SK-N-SH treated with all-trans-retinoic acid at 6 μM for 48 hours (cell line): ENCODE measurements around the gene SMARCC2.
A peak's percentile ranks its signal among the peaks of the same experiment; 100 is the strongest.

ENCODE experiments used
- ATAC-seq: fragments of 200-7000 bp; cut with Tn5 transposase; 3 replicates; pipeline ENCODE4 v1.9.1; 2020; ENCODE audit warnings: mild to moderate bottlenecking, moderate library complexity
- ARNTL ChIP-seq: fragments of 450-650 bp; formaldehyde crosslinking; IDR thresholded peaks from 2 replicates; pipeline ENCODE4 v1.5.0; 2020; ENCODE audit warnings: low read depth, mild to moderate bottlenecking, moderate library complexity, borderline replicate concordance
- BACH2 ChIP-seq: fragments of 250-450 bp; sonication (Bioruptor Pico); IDR thresholded peaks from 2 replicates; pipeline ENCODE4 v1.9.0; 2021; ENCODE audit warnings: mild to moderate bottlenecking, borderline replicate concordance
- ESRRG ChIP-seq: fragments of 250-450 bp; sonication (Bioruptor Pico); IDR thresholded peaks from 2 replicates; pipeline ENCODE4 v1.6.1; 2021; ENCODE audit warnings: mild to moderate bottlenecking
- GLIS3 ChIP-seq: fragments of 250-450 bp; sonication (Bioruptor Pico); IDR thresholded peaks from 2 replicates; pipeline ENCODE4 v1.5.0; 2020; ENCODE audit warnings: mild to moderate bottlenecking, moderate library complexity
- ISL1 ChIP-seq: fragments of 250-450 bp; sonication (Bioruptor Pico); IDR thresholded peaks from 2 replicates; pipeline ENCODE4 v2.1.2; 2022; ENCODE audit warnings: mild to moderate bottlenecking, moderate library complexity
- OSR1 ChIP-seq: fragments of 250-450 bp; sonication (Bioruptor Pico); IDR thresholded peaks from 2 replicates; pipeline ENCODE4 v1.8.0; 2022; ENCODE audit warnings: moderate library complexity, mild to moderate bottlenecking, inconsistent platforms
- PPARA ChIP-seq: fragments of 250-450 bp; sonication (Bioruptor Pico); IDR thresholded peaks from 2 replicates; pipeline ENCODE4 v1.5.0; 2020; ENCODE audit warnings: mild to moderate bottlenecking, borderline replicate concordance
- RARB ChIP-seq: fragments of 250-450 bp; sonication (Bioruptor Pico); IDR thresholded peaks from 2 replicates; pipeline ENCODE4 v1.8.0; 2021; ENCODE audit warnings: mild to moderate bottlenecking, moderate library complexity
- SNAI2 ChIP-seq: fragments of 250-450 bp; sonication (Bioruptor Pico); IDR thresholded peaks from 2 replicates; pipeline ENCODE4 v1.5.0; 2020; ENCODE audit warnings: mild to moderate bottlenecking, moderate library complexity
- TCF4 ChIP-seq: fragments of 250-450 bp; sonication (Bioruptor Pico); IDR thresholded peaks from 2 replicates; pipeline ENCODE4 v1.8.0; 2021; ENCODE audit warnings: mild to moderate bottlenecking, moderate library complexity, borderline replicate concordance
- TOX ChIP-seq: fragments of 250-450 bp; sonication (Bioruptor Pico); IDR thresholded peaks from 2 replicates; pipeline ENCODE4 v1.8.0; 2021; ENCODE audit warnings: mild to moderate bottlenecking, moderate library complexity, borderline replicate concordance
- ZC3H10 ChIP-seq: fragments of 250-450 bp; sonication (Bioruptor Pico); IDR thresholded peaks from 2 replicates; pipeline ENCODE4 v1.5.1; 2021; ENCODE audit warnings: mild to moderate bottlenecking, moderate library complexity
- ZFP3 ChIP-seq: fragments of 250-450 bp; sonication (Bioruptor Pico); IDR thresholded peaks from 2 replicates; pipeline ENCODE4 v1.5.0; 2020; ENCODE audit warnings: mild to moderate bottlenecking, moderate library complexity
- ZFP30 ChIP-seq: fragments of 450-650 bp; formaldehyde crosslinking; IDR thresholded peaks from 2 replicates; pipeline ENCODE4 v1.5.0; 2022; ENCODE audit warnings: mild to moderate bottlenecking, moderate library complexity
- ZNF565 ChIP-seq: fragments of 450-650 bp; formaldehyde crosslinking; conservative IDR thresholded peaks from 2 replicates; pipeline ENCODE4 v1.5.0; 2020; ENCODE audit warnings: low read depth, mild to moderate bottlenecking, moderate library complexity
- ZNF70 ChIP-seq: fragments of 450-650 bp; formaldehyde crosslinking; IDR thresholded peaks from 2 replicates; pipeline ENCODE4 v1.5.0; 2020; ENCODE audit warnings: mild to moderate bottlenecking, moderate library complexity
- ZNF8 ChIP-seq: fragments of 450-650 bp; formaldehyde crosslinking; IDR thresholded peaks from 2 replicates; pipeline ENCODE4 v1.5.0; 2020; ENCODE audit warnings: mild to moderate bottlenecking, moderate library complexity
- TF ChIP-seq, protein P1 (sequence below): fragments of 250-450 bp; sonication (Bioruptor Pico); IDR thresholded peaks from 2 replicates; pipeline ENCODE4 v1.5.1; 2020; ENCODE audit warnings: low read depth, mild to moderate bottlenecking, moderate library complexity
- TF ChIP-seq, protein P2 (sequence below): fragments of 250-450 bp; sonication (Bioruptor Pico); IDR thresholded peaks from 2 replicates; pipeline ENCODE4 v1.5.0; 2020; ENCODE audit warnings: mild to moderate bottlenecking, moderate library complexity
- TF ChIP-seq, protein P3 (sequence below): fragments of 250-450 bp; sonication (Bioruptor Pico); IDR thresholded peaks from 2 replicates; pipeline ENCODE4 v1.5.1; 2021; ENCODE audit warnings: mild to moderate bottlenecking, moderate library complexity

SMARCC2 gene

DNA sequence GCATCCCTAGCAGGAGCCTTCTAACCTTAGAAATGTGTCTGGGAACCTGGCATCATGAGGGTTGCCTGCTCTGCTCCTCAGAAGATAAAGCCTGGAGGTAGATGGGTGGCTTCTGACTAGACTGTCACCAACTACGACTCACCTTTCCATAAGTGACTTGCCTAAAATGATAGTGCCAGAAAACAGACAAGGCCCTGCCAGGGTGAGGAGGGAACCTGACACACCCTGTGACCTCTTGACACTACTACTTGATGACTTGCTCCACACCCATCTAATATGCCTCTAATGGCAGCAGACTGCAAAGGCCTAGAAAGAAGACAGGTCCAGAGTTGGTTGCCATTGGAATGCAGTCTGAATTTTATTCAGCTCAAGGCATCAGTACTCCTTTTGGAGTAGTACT is 23.1 kb upstream of the SMARCC2 start (continued):
- TF ChIP-seq, protein P1, sequence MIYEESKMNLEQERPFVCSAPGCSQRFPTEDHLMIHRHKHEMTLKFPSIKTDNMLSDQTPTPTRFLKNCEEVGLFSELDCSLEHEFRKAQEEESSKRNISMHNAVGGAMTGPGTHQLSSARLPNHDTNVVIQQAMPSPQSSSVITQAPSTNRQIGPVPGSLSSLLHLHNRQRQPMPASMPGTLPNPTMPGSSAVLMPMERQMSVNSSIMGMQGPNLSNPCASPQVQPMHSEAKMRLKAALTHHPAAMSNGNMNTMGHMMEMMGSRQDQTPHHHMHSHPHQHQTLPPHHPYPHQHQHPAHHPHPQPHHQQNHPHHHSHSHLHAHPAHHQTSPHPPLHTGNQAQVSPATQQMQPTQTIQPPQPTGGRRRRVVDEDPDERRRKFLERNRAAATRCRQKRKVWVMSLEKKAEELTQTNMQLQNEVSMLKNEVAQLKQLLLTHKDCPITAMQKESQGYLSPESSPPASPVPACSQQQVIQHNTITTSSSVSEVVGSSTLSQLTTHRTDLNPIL (CRISPR knock-in tag): no peak

DNA sequence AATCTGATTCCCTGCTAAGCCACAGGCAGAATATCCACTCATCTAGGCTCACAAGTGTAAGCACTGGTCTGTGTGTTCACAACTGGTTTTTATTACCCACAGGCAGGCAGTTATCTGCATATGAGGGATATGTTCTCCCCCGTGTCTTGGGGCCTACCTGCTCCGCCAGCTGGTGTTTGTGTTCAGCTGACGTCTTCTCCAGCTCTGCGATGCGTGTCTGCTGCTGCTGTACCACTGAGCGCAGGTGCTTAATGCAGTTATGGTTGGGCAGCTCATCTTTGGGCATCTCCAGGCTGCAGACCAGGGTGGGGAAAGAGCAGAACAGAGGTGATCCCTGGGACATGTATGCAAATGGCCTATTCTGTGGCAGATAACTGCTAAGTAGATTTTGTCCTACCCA is 18.7 kb upstream of the SMARCC2 start:
- no peak for TF ChIP-seq BACH2 (CRISPR knock-in tag)
- TF ChIP-seq TOX (CRISPR knock-in tag): no peak
- TF ChIP-seq ZNF8 (CRISPR knock-in tag): no peak
- TF ChIP-seq, protein P2, sequence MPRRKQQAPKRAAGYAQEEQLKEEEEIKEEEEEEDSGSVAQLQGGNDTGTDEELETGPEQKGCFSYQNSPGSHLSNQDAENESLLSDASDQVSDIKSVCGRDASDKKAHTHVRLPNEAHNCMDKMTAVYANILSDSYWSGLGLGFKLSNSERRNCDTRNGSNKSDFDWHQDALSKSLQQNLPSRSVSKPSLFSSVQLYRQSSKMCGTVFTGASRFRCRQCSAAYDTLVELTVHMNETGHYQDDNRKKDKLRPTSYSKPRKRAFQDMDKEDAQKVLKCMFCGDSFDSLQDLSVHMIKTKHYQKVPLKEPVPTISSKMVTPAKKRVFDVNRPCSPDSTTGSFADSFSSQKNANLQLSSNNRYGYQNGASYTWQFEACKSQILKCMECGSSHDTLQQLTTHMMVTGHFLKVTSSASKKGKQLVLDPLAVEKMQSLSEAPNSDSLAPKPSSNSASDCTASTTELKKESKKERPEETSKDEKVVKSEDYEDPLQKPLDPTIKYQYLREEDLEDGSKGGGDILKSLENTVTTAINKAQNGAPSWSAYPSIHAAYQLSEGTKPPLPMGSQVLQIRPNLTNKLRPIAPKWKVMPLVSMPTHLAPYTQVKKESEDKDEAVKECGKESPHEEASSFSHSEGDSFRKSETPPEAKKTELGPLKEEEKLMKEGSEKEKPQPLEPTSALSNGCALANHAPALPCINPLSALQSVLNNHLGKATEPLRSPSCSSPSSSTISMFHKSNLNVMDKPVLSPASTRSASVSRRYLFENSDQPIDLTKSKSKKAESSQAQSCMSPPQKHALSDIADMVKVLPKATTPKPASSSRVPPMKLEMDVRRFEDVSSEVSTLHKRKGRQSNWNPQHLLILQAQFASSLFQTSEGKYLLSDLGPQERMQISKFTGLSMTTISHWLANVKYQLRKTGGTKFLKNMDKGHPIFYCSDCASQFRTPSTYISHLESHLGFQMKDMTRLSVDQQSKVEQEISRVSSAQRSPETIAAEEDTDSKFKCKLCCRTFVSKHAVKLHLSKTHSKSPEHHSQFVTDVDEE (CRISPR knock-in tag): no peak
- no peak for TF ChIP-seq ISL1
- TF ChIP-seq SNAI2 (CRISPR knock-in tag): no peak
- no peak for ATAC-seq

DNA sequence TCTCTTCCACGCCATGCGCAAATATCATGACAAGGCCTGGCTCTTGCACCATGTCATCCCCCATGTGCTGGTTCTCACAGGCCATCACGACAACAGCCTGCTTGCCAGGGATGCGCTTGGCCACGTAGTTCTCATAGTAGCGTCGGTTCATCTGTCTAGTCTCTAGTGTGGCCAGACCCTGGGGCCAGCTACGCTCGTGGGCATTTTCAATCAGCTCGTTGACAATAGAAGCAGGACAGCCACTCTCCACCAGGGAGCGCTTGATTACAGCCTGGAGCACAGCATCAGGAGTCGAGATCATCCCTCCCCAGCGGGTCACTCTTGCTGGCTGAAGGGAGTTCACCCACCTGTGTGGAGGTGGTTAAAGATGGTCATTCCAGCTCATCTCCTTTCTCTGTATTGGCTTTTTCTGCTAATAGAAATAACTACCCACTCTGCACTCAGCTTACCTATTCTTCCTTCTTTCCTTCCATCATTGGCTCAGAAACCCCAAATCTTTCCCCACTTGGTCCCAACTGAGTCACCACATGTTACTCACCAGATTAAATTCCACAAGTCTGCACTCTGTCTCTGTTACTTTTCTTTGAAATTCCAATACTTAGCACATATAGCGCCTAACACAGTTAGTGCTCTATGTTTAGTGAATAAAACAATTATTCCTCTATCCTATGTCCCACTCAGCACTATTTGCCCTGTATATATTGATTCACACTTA is 17.3 kb upstream of the SMARCC2 start:
- ATAC-seq: peak; percentile 77
- TF ChIP-seq PPARA (CRISPR knock-in tag): no peak
- TF ChIP-seq TCF4: no peak
- no peak for TF ChIP-seq ARNTL (CRISPR knock-in tag)
- no peak for TF ChIP-seq RARB (CRISPR knock-in tag)
- no peak for TF ChIP-seq ZNF8 (CRISPR knock-in tag)

DNA sequence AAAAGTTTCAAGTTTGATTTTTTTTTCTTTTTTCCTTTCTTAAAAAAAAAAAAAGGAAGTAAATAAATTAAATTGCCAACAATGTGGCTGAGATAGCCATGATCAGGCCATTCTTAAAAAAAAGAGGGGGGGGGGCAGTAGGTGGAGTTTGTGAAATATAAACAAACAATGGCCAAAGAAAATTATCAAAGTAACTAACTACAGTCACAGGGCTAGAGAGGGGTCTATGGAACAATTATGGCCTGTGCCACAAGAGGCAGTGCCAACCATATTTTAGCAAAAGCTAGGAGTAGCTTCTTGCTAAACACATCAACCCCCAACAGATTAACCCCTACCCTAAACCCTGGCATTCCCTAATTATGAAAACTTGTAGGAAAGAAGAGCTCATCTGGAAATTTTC is 16.2 kb upstream of the SMARCC2 start:
- TF ChIP-seq, protein P2 (CRISPR knock-in tag): no peak
- TF ChIP-seq ZC3H10 (CRISPR knock-in tag): no peak
- no peak for TF ChIP-seq ZNF8 (CRISPR knock-in tag)
- TF ChIP-seq TOX (CRISPR knock-in tag): no peak
- TF ChIP-seq OSR1 (CRISPR knock-in tag): no peak
- TF ChIP-seq ESRRG: no peak
- TF ChIP-seq ARNTL (CRISPR knock-in tag): no peak
- no peak for TF ChIP-seq PPARA (CRISPR knock-in tag)
- ATAC-seq: peak; percentile 15; the same call in 1 of the 3 replicates

DNA sequence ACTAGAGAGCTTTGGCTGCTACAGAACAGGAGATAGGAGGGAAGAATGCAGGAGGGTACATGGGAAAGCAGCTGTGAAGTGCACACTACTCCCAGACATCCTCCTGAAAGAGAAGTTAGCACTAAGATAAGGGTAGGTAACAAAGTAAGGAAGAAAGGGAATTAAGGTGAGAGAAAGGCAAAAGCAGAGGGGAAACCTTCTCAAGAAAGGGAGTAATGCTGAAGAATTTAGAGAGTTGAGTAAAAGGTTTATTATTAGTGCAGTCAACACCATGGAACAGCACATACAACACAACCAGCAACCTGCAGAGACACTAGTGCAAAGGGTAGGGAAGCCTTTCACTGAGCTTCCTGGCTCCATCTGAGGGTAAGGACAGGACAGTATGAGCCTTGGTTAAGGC is 15.0 kb upstream of the SMARCC2 start:
- no peak for ATAC-seq
- TF ChIP-seq, protein P2 (CRISPR knock-in tag): no peak
- no peak for TF ChIP-seq ZNF8 (CRISPR knock-in tag)
- TF ChIP-seq, protein P1 (CRISPR knock-in tag): no peak
- TF ChIP-seq ZNF565: no peak
- TF ChIP-seq, protein P3, sequence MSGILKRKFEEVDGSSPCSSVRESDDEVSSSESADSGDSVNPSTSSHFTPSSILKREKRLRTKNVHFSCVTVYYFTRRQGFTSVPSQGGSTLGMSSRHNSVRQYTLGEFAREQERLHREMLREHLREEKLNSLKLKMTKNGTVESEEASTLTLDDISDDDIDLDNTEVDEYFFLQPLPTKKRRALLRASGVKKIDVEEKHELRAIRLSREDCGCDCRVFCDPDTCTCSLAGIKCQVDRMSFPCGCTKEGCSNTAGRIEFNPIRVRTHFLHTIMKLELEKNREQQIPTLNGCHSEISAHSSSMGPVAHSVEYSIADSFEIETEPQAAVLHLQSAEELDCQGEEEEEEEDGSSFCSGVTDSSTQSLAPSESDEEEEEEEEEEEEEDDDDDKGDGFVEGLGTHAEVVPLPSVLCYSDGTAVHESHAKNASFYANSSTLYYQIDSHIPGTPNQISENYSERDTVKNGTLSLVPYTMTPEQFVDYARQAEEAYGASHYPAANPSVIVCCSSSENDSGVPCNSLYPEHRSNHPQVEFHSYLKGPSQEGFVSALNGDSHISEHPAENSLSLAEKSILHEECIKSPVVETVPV (CRISPR knock-in tag): no peak
- TF ChIP-seq ZNF70 (CRISPR knock-in tag): no peak
- no peak for TF ChIP-seq ARNTL (CRISPR knock-in tag)
- TF ChIP-seq GLIS3 (CRISPR knock-in tag): no peak
- TF ChIP-seq ISL1: no peak
- TF ChIP-seq ESRRG: no peak
- no peak for TF ChIP-seq BACH2 (CRISPR knock-in tag)
- no peak for TF ChIP-seq RARB (CRISPR knock-in tag)
- TF ChIP-seq ZC3H10 (CRISPR knock-in tag): no peak
- TF ChIP-seq ZFP30 (CRISPR knock-in tag): no peak
- no peak for TF ChIP-seq ZFP3 (CRISPR knock-in tag)
